ENCODE measurements around the gene AACS. TPM values are rescaled to one million over a fixed set of nuclear protein-coding genes. Genes with fewer than 3 reads are reported as not detected.

The AACS gene
- total and polyA plus RNA-seq, 2 of the 8 experiments (the other 6 are each of a cell fraction or from before 2014, with no cell fraction given): 51.9 to 52.4 TPM

GRCh38 chr12:125029761-125030358 is 35.4 kb upstream of the AACS start:
- peaks cover 0 to 9% (median 2%) of the 10 kb centered on the region in 4 experiments; a peak in 2 of 8 replicates for H3K36me3 ChIP-seq (ENCODE audit: control insufficient read depth in 2 of 4, insufficient read depth in 4 of 4, low read length in 3 of 4)
- H3K79me2 ChIP-seq (ENCODE audit: control insufficient read depth in 1 of 2, insufficient read depth in 2 of 2, low read length in 2 of 2): no peaks in the 10 kb centered on the region
- no peak overlapping the region for H4K5ac ChIP-seq (ENCODE audit: insufficient read length, low read depth, low read length)
- H3K4me3 ChIP-seq (ENCODE audit: extremely low read depth in 1 of 4, insufficient read depth in 2 of 4, low read depth in 3 of 4, low read length in 4 of 4): no peak overlapping the region
- H4K8ac ChIP-seq (ENCODE audit: extremely low read depth, insufficient read depth, low read length): no peak overlapping the region
- no peak overlapping the region for H3K4ac ChIP-seq (replicated peaks; ENCODE audit: insufficient read length, low read depth, low read length)
- FAIRE-seq (no peak), DNase-seq (ENCODE audit: low read depth in 1 of 2, low spot score in 2 of 2) (no peak)
- no peak overlapping the region for H3K27ac ChIP-seq (ENCODE audit: low read depth, low read length)
- TF ChIP-seq RFX5 (IDR thresholded peaks at IDR 0.05; ENCODE audit: borderline replicate concordance, low read depth, low read length) (no peak), SIN3A (conservative IDR thresholded peaks at IDR 0.05 in 1 of 2, IDR thresholded peaks at IDR 0.05 in 1 of 2; ENCODE audit: low read depth in 1 of 2, low read length in 2 of 2) (no peak)
- no peak overlapping the region for H3K9ac ChIP-seq (replicated peaks in 1 of 4; ENCODE audit: extremely low read depth in 1 of 4, low read depth in 3 of 4, low read length in 3 of 4)
- peaks cover 0 to 2% of the 10 kb centered on the region in 2 experiments; a peak in 1 of 4 replicates for H3K9me3 ChIP-seq (ENCODE audit: insufficient read depth in 2 of 2, low read depth in 1 of 2, low read length in 1 of 2)
- H2BK120ac ChIP-seq (replicated peaks; ENCODE audit: low read depth, low read length): no peak overlapping the region
- no peak overlapping the region for H3K56ac ChIP-seq (replicated peaks; ENCODE audit: insufficient read length, low read depth, low read length)
- H2BK20ac ChIP-seq (ENCODE audit: low read length): no peak overlapping the region
- no peak overlapping the region for H3K23ac ChIP-seq (ENCODE audit: insufficient read length)
- H3K18ac ChIP-seq (ENCODE audit: extremely low read depth, low read length): no peak overlapping the region
- H3K4me2 ChIP-seq (ENCODE audit: insufficient read depth in 1 of 2, low read depth in 2 of 2, low read length in 2 of 2): no peak overlapping the region
- no peak overlapping the region for H4K91ac ChIP-seq (replicated peaks; ENCODE audit: insufficient read length, low read length)
- ChIA-PET CTCF (ENCODE audit: partially characterized antibody) (no interaction called here), POLR2A (ENCODE audit: partially characterized antibody) (no interaction called here)
- H2BK15ac ChIP-seq (ENCODE audit: low read length): no peak overlapping the region
- H4K20me1 ChIP-seq (replicated peaks in 1 of 2; ENCODE audit: control insufficient read depth in 1 of 2, insufficient read depth in 2 of 2, low read length in 2 of 2): peaks cover 0 to 2% of the 10 kb centered on the region in 2 experiments
- H3K14ac ChIP-seq (ENCODE audit: insufficient read length): no peak overlapping the region
- no peaks in the 10 kb centered on the region for H3K79me1 ChIP-seq (ENCODE audit: low read depth, low read length)
- no peak overlapping the region for H2BK5ac ChIP-seq (ENCODE audit: low read depth, low read length)
- no peak overlapping the region for H2AFZ ChIP-seq (ENCODE audit: low read length)
- no peaks in the 10 kb centered on the region; a peak in 1 of 7 replicates for H3K4me1 ChIP-seq (replicated peaks in 1 of 4; ENCODE audit: control insufficient read depth in 3 of 4, insufficient read depth in 4 of 4, low read length in 3 of 4)
- H2AK5ac ChIP-seq (ENCODE audit: low read depth, low read length): no peak overlapping the region
- H2BK12ac ChIP-seq (ENCODE audit: low read depth, low read length): no peak overlapping the region
- H3K27me3 ChIP-seq (replicated peaks in 1 of 4; ENCODE audit: control insufficient read depth in 3 of 4, extremely low read depth in 1 of 4, insufficient read depth in 3 of 4, low read length in 3 of 4): no peaks in the 10 kb centered on the region
- H3K23me2 ChIP-seq (ENCODE audit: low read depth, low read length): no peaks in the 10 kb centered on the region
- 93% methylated on average over 7 of the region's 7 CpGs; no CpG with 5 or more reads in 1 of the 2 experiments for WGBS, 2 experiments (ENCODE audit: extremely low coverage in 1 of 2, insufficient coverage in 1 of 2, insufficient read length in 1 of 2, insufficient replicate concordance in 2 of 2, low coverage in 1 of 2, low lambda C conversion rate in 2 of 2, missing lambda C conversion rate in 1 of 2)

Data from H1 (cell line).